GM19240 (cell line): ENCODE data around the gene CREB3.

Source experiments
- DNase-seq: peaks from one replicate; pipeline ENCODE4 v3.0.0; 2011; ENCODE audit warnings: low spot score; ENCODE audit not compliant: insufficient read length

CREB3 gene

DNA sequence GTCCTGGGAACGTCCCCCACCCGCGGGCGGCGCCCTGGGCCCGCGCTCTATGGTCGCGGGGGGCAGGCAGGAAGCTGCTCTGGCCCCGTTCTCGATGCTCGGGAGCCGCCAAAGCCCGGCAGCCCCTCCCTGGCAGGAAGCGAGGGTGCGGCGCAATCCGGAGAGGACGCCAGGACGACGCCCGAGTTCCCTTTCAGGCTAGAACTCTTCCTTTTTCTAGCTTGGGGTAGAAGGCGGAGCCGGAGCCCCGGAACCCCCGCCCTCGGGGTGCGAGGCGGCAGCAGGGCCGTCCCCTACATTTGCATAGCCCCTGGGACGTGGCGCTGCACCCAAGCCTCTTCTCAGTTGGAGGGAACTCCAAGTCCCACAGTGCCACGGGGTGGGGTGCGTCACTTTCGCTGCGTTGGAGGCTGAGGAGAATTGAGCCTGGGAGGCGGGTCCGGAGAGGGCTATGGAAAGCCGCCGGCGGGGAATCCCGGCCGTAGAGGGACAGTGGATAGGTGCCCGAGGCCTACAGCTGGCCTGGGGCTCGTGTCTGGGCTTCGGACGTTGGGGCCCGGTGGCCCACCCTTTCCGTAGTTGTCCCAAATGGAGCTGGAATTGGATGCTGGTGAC is at the start of gene CREB3, which contains the start of gene TLN1:
CREB3 (plus strand) TSS at position 482 of the 615 bp plus-strand sequence; CDS start at position 589, 107 bp downstream.
TLN1 (minus strand) TSS at position 11 of the 615 bp plus-strand sequence. CDS start 6,501 bp downstream, outside the sequence.
- peak; percentile 94 for DNase-seq

- DNase-seq, result no peak
Measured at GRCh38 chr9:35683323-35683722, 49.1 kb upstream of the CREB3 start.

GRCh38 chr9:35684921-35685320 is 47.5 kb upstream of the CREB3 start:
- DNase-seq, result no peak

DNA sequence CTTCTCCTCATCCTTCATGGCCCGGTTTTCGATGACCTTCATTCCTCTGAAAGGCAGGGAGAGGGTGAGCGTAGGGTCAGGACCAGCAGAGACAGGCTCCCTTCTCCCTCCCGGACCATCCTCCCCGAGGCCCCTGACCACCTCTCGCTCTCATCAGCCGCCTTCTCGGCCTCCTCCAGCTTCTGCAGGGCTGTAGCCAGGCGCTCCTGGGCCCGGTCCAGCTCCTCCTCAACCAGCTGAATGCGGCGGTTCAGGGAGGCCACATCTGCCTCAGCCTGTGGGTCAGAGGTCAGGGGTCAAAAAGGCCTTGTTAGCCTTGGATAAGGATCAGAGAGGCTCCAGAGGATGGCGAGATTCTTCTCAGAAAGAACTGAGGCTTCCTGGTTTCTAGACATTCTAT is 47.0 kb upstream of the CREB3 start:
- no peak for DNase-seq

- no peak for DNase-seq
Measured at GRCh38 chr9:35686222-35687203, 46.0 kb upstream of the CREB3 start.

DNA sequence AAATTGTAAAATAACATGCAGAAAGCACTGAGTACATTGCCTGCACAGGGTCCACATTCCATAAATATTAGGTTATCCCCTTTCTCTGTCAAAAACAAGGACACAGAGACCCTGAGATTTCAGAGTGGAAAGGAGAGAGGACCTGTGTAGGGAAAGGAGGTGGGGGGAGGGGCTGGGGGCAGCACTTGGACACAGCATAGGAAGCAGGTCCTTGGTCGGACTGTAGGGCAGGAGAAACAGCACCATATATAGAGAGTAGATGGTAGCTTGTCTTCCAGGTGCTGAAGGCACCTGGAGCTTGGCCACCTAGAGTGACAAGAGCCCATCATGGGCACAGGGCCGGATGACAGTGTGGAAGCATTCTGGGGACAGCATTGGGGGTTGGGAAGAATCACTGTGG is 45.2 kb upstream of the CREB3 start:
- DNase-seq, result no peak

DNA sequence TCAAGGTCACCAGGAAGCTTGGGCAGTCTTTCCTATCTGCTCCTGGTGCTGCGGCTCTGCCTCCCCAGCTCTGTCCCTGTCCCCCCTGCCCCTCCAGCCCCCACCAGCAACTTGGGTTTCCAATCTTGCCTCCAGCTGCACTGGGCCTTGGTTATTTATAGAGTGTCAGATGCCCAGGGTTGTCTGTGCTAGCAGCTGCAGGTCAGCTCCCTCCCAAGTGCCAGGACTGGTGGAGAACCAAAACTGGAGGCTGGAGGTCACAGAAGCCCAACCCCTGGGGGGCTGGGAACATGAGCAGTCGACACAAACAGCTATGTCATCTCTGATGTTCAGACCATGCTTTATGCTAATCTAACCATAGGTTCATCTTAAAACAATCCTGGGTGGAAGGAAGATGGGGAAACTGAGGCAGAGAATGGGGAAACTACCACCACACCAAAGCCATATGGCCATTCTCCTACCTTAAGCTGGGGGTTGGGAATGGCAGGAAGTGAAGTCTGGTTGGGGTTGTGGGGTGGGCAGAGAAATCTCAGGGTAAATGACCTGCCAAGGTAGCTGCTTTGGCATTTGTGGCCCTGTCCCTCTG is 44.4 kb upstream of the CREB3 start:
- DNase-seq, result no peak

DNA sequence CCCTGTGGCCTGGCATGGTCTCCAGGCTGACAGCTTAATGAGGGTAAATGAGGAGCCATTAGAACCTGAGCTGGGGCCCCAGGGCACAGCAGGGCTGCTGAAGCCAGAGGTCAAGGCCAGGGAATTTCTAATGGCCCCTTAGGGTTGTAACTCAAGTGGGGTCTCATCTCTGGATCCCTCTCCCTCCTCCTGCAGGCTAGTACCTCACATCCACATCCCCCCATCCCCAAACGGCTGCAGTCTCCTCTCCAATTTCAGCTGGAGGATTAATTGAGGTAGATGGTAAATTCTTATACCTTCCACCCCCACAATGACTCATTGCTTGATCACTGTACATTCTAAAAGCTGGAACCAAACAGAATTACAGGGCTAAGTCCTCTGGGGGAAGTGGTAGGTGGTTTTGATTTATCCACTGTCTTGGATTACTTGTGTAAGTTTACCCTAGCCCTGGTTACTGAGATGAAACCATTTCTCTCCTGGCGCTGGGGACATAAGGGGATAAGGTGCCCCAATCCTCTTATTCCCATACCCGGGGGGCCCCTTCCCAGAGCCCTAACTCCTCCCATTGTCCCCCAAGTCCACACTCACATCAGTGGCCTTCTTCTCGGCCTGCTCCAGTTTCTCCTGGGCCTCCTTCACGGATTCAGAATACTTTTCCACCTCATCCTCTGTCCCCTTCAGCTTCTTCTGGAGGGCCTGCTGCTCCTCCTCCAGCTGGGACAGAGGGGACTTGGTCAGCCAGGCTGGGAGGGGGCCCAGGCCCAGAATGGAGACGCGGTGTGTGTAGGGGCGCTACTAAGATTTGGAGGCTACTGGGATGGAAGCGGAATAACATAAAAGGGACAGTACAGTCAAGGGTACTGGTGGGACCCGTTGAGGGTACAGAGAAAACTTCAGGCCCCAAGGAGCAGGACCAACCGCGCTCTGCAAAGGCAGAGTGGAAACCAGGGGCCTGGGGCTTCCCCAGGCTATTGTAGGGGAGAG is 43.6 kb upstream of the CREB3 start:
- no peak for DNase-seq

DNA sequence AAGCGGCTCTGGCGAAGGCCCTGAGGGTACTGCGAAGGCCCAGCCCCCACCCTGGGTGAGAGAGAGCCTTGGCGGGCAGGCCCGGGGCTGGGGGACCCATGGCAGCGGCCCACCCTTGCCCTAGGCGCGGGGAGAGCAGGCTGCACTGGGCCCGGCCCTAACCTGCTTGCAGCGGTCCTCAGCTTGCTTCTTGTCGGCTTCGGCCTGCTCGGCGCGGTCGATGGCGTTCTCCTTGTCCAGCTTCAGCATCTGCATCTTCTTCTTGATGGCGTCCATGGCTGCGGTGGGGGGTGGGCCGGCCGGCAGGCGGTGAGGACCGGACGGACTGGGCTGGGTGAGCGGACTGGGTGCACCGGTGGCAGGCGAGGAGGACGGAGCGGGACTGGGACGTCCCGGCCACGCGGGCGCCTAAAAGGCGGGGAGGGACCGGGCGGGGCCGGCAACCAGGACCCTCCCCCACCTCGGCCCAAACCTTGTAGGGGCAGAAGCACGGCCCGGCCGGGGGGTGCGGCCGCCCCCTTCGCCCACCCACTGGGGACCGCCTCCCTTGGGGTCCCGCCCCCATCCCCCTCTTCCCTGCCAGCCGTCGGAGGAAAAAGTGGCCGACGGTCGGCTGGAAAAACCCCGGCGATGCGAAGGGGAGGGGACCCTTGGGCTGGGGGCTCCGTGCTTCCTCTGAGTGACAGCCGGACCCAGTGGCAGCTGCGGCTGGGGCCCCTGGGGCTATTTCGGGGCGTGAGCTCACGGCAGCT is 42.7 kb upstream of the CREB3 start, which contains the start of gene TPM2:
TPM2 (minus strand) TSS at position 384 of the 752 bp plus-strand sequence; CDS start at position 276, 108 bp downstream.
- no peak for DNase-seq

- no peak for DNase-seq
Measured at GRCh38 chr9:35690294-35690613, 42.2 kb upstream of the CREB3 start.

DNA sequence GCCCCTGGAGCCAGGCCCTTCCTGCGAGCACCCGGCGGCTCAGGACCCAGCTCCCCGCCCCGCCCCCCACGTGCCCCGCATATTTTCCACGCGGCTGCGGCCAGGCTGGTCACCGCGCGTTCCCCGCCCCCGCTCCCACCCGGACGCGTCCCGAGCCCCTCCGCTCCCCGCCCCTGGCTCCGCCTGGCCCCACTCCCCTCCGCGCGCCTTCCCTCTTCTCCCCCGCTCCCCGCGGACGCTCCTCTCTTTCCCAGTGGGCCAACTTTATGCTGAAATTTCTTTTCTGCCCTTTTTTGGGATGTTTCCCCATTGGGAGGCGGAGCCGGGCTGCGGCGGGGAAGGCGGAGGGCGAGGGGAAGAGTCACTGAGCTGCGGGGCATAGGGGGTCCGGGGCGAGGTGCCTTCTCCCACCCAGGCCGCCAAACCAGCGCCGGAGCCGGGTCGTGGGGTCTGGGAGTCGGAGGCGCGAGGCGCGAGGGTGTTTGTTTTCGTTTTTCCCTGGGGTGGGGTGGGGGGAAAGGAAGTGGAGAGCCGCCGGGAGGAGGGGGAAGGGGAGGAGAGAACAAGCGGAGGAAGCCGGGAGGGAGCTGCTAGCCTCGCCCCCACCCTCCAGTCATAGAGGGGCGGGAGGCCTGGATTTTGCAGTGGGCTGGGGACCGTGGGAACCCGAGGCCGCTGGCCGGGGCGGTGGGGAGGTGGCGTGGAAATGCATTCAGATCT is 41.7 kb upstream of the CREB3 start:
- no peak for DNase-seq

DNA sequence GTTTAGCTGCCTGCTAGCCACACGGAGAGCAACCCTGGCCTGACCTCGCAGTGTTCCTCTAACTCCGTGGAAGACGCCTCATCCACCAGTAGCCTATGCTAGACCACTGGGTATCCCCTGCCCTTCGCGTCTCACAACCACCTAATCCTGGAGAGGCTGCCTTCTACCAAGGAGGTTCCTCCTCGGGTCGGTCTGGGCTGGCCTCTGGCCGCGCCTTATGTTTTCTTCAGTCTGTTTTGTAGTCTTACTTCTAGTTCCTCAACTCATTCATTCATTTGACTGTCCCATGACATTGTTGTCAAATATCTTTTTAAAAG is 41.2 kb upstream of the CREB3 start:
- no peak for DNase-seq

GRCh38 chr9:35691757-35692301 is 40.6 kb upstream of the CREB3 start:
- DNase-seq, result no peak

- no peak for DNase-seq
Measured at GRCh38 chr9:35695943-35696401, 36.5 kb upstream of the CREB3 start.

GRCh38 chr9:35696520-35697215 is 35.8 kb upstream of the CREB3 start:
- peak; percentile 84 for DNase-seq

GRCh38 chr9:35697486-35697885 is 35.0 kb upstream of the CREB3 start:
- no peak for DNase-seq

GRCh38 chr9:35698231-35698630 is 34.2 kb upstream of the CREB3 start:
- DNase-seq, result no peak

DNA sequence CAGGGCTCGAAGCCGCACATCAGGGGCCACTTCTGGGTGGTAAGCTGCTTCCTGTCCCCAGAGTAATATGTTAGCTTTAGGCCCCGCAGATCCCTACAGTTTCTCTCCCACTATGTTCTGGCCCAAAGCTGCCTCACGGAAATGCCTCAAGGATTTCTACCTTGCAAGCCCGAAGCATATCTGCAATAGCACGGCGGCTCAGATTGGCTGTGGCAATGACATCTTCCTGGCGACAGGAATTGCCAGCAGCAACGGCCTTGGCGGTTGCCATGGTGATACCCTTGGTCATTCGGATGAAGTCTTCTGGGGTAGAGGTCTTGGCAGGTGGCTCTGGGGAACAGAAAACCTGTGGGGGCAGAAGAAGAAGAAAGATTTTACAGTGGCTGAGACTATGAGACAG is 32.4 kb upstream of the CREB3 start:
- no peak for DNase-seq

DNA sequence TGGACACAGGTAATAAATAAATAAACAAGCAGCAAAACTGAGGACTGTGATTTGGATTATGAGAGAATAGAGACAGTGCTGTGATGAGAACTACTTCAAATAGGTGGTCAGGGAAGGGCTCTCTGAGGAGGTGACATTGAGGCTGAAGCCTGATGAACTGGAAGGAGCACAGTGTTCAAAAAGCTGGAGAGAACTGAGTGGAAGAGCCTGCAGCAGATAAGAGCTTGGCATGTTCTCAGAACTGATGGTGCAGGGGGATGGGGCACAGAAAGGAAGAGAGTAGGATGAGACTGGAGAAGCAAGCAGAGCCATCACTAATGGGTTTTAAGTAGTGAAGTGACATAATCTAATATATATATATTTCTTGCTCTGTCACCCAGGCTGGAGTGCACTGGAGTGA is 31.5 kb upstream of the CREB3 start:
- no peak for DNase-seq
